D721Med (cell line): Measurements from ENCODE around the gene EEPD1.

ENCODE experiments used
- DNase-seq: peaks from one replicate; pipeline ENCODE4 v3.0.0; 2011; ENCODE audit warnings: low spot score; ENCODE audit not compliant: insufficient read length
- FAIRE-seq: peaks from 2 replicates; lab custom pipeline; 2011; peaks lifted over from hg19 to GRCh38; lab: Jason Lieb, UNC
- CTCF ChIP-seq: IDR thresholded peaks from 2 replicates; pipeline ENCODE4 v1.5.1; 2012; ENCODE audit warnings: mild to moderate bottlenecking, control low read depth; ENCODE audit not compliant: insufficient read depth; ENCODE audit errors: missing control alignments

Gene EEPD1

GRCh38 chr7:36272567-36273269 is 119.7 kb downstream of the EEPD1 start:
- FAIRE-seq (no peak), DNase-seq (no peak)
- TF ChIP-seq CTCF, result no peak

DNA sequence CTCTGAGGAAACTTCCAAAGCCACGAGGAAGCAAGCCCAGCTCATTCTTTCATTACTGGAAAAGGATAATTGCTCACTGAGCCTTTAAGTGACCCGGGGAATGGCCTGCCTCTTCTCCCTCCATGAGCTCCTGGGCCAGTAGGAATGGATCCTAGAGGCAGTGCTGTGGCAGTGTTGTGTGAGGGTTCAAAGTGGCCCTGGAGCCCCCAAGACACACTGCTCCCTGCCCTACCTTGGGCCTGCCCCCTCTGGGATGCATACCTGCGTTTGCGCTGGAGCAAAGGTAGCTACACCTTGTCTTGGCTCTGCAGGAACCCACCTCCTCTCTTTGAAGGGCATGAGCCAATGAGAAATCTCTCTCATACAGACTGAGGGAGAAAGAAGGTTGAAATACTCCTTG is 120.8 kb downstream of the EEPD1 start:
- DNase-seq, result no peak
- TF ChIP-seq CTCF, result no peak
- no peak for FAIRE-seq

DNA sequence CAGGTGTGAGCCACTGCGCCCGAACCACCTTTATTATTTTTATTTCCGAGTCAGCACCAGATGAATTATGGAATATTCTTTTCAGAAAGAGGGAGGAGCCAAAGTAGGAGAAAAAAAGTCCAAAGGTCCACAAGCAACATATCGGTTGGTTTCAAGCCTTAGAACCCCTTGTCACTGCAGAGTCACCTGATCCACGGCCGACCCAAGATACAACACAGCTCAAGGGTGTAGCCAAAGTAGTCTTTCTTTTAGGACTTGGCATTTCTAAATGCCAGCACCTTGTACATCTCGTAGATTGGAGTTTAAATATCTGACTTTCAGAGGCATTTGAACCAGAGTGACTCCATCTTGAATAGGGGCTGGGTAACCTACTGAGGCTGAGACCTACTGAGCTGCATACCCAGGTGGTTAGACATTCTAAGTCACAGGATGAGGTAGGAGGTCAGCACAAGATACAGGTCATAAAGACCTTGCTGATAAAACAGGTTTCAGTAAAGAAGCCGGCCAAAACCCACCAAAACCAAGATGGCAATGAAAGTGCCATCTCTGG is 122.8 kb downstream of the EEPD1 start:
- DNase-seq (no peak), FAIRE-seq (no peak)
- no peak for TF ChIP-seq CTCF

DNA sequence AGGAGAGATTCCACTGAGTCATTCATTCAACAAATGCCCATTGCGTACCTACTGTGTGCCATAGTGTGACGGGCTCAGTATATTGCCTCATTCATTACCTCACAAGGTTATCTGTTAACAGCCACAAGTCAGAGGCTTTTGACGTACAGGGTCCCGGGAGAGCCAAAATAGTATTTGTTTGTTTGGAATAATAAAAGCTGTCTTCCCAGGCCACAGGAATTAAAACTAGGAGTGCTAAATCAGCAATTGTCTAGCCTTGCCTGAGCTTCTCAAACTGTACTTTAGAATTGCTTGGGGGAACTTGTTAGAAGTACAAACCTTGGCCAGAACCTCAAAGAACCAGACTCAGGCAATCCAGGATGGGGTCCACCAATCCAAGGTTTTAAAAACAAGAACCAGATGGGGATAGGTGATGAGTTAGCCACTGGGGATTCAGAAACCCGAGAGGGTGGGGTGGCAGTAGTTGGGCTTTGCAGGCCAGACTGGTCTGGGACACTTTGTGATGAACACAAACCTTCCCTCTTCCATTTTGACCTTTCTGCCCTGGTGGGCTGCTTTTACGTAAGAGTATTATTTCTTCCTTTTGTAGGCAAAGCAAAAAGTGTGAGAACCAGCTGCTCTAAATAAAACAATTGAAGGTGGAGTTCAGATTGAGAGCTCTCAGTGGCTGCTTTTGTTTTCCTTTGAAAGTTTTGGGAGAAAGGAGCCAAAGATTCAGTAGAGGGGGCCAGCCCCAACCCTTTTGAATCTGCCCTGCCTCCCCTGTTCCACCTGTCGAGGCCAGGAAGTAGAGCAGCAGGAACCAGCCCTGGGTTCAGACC is 123.6 kb downstream of the EEPD1 start:
- no peak for TF ChIP-seq CTCF
- FAIRE-seq (no peak), DNase-seq (no peak)

DNA sequence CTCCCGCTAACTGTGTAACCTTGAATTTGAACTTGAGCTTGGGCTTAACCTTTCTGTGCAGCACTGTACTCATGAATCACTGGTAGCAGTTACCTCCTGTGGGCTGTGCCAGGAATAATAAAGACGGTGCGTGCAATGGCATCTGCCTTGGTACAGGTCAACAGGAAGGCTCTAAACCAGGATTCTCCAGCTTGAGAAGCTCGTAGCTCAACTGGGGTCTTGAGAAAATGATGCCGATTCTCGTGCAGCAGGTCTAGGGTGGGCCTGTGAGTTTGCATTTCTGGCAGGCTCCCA is 124.1 kb downstream of the EEPD1 start:
- no peak for TF ChIP-seq CTCF
- FAIRE-seq, result no peak
- no peak for DNase-seq

DNA sequence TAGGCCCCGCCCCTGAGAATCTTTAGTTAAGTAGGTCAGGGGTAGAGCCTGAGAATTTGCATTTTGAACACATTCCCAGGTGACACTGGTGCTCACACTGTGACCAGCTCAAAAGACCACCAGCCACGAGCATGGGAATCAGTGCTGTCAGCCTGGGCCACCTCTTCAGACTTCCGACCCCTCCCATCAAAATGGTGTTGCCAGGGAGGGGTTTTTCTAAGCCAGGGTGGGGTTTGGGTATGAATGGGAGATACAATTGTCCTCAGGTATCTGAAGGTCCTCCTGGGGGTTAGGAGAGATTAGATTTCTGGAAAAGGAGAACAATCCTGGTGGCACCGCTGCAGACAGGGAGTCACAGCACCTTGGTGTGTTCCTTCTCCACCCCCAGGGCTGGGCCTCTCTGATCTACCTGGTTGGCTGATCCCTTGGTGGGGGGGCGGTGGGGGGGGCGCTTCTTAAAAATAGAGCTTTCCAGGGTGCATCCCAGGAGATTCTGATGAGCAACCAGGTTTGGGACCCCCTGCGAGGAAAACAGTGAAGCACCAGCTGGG is 125.1 kb downstream of the EEPD1 start:
- TF ChIP-seq CTCF, result no peak
- FAIRE-seq, result no peak
- no peak for DNase-seq
